Neutrophil (primary cell): ENCODE data around the gene MED12L.

Experiments
- H3K27ac ChIP-seq: fragments of 200-600 bp; sonication (generic); 2 replicates; pipeline ENCODE4 v1.5.1; 2016; ENCODE audit warnings: mild to moderate bottlenecking, moderate library complexity
- H3K27me3 ChIP-seq: fragments of 200-600 bp; sonication (generic); 2 replicates; pipeline ENCODE4 v1.6.0; 2016; ENCODE audit warnings: mild to moderate bottlenecking
- H3K36me3 ChIP-seq: fragments of 200-600 bp; sonication (generic); 2 replicates; pipeline ENCODE4 v1.5.1; 2017
- H3K4me1 ChIP-seq, 2 experiments: fragments of 200-600 bp in 1 of 2; sonication (generic) in 1 of 2; 1 replicate in 1 of 2; 2 replicates in 1 of 2; pipeline versions ENCODE4 v1.5.1 to v1.6.1; 2013 to 2016; ENCODE audit warnings: low read depth in 1 of 2, low read length in 1 of 2, mild to moderate bottlenecking in 1 of 2, moderate library complexity in 1 of 2; ENCODE audit not compliant: control insufficient read depth in 1 of 2, insufficient read depth in 1 of 2
- H3K4me3 ChIP-seq, 2 experiments: fragments of 200-600 bp in 1 of 2; sonication (generic) in 1 of 2; 1 replicate in 1 of 2; 2 replicates in 1 of 2; pipeline ENCODE4 v1.5.1; 2013 to 2016; ENCODE audit warnings: low read depth in 1 of 2, low read length in 1 of 2, mild to moderate bottlenecking in 1 of 2, moderate library complexity in 1 of 2
- H3K9me3 ChIP-seq: fragments of 200-600 bp; sonication (generic); 2 replicates; pipeline ENCODE4 v1.5.1; 2016
- TF ChIP-seq, protein P1 (sequence below): fragments of 200-600 bp; sonication (generic); IDR thresholded peaks from 2 replicates; pipeline ENCODE4 v1.5.1; 2016; ENCODE audit warnings: antibody characterized with exemption

MED12L gene

DNA sequence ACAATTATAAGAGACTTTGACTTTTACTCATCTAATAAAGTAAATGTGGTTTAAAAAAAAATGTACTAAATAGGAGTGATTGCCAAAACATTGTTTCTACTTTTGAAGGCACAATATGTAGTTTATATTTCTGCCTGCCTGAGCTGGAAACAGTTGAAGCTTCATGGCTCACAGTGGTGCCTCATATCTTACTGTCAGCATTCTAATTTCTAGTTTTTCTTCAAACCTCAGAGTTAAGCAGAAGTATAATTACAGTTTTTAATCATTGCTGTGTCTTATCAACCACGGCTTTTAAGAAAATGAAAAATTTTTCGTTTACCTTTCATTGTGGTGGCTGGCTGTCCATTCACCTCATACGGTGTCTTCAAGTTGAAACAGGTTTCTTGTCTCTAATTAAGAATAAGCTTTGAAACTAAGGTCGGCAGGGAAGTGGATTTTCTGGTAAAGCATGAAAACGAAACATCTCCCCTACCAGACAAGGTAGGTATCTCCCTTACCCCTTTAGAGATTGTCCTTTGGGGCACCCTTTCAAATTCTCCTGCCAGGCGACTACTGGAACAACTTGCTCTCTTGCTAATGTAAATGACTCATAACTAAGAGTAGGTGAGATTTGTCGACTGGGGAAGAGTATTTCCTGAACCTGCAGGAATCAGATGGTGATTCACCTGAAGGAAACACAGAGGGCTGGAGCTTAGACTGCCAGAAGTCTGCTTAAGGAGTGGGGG, 231.0 kb downstream of the MED12L start, which contains the start of gene GPR87:
GPR87 (minus strand) TSS at position 554 of the 725 bp plus-strand sequence. CDS start 16,720 bp downstream, outside the sequence.
- Histone ChIP-seq H3K36me3 (no peaks in the 10 kb centered on the region), H3K27me3 (no peaks in the 10 kb centered on the region), H3K27ac (peak within 1 kb of the TSS; percentile 89), H3K4me3 (no peak within 1 kb of the TSS), H3K4me1 (peaks cover 48 to 52% of the 10 kb centered on the region in 2 experiments), H3K9me3 (no peaks in the 10 kb centered on the region)
- TF ChIP-seq, protein P1, sequence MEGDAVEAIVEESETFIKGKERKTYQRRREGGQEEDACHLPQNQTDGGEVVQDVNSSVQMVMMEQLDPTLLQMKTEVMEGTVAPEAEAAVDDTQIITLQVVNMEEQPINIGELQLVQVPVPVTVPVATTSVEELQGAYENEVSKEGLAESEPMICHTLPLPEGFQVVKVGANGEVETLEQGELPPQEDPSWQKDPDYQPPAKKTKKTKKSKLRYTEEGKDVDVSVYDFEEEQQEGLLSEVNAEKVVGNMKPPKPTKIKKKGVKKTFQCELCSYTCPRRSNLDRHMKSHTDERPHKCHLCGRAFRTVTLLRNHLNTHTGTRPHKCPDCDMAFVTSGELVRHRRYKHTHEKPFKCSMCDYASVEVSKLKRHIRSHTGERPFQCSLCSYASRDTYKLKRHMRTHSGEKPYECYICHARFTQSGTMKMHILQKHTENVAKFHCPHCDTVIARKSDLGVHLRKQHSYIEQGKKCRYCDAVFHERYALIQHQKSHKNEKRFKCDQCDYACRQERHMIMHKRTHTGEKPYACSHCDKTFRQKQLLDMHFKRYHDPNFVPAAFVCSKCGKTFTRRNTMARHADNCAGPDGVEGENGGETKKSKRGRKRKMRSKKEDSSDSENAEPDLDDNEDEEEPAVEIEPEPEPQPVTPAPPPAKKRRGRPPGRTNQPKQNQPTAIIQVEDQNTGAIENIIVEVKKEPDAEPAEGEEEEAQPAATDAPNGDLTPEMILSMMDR, result no peak

DNA sequence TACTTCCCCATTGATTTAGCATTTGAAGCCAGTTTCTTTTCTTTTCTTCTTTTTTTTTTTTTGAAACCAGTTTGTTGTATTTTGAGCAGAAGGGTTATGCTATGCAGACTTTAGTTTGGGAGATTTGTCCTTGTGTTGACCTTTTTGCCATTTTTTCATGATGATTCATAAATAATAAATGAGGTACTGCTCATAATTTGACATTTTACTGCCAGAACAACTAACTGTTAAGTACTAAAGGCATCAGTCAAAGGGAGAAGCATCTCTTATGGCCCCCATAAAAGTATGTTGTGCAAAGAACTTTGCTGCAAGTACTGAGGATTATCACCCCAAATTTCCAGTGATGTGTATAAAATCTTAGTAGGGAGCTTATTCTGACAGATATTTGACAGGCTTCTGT, 232.8 kb downstream of the MED12L start:
- TF ChIP-seq, protein P1, result no peak
- H3K4me3 ChIP-seq, result peak overlapping the region; percentile 41 to 52
- no peaks in the 10 kb centered on the region for H3K36me3 ChIP-seq
- peak overlapping the region; percentile 89 for H3K27ac ChIP-seq
- H3K4me1 ChIP-seq, result peaks cover 63 to 71% of the 10 kb centered on the region in 2 experiments
- H3K9me3 ChIP-seq, result no peaks in the 10 kb centered on the region
- no peaks in the 10 kb centered on the region for H3K27me3 ChIP-seq

DNA sequence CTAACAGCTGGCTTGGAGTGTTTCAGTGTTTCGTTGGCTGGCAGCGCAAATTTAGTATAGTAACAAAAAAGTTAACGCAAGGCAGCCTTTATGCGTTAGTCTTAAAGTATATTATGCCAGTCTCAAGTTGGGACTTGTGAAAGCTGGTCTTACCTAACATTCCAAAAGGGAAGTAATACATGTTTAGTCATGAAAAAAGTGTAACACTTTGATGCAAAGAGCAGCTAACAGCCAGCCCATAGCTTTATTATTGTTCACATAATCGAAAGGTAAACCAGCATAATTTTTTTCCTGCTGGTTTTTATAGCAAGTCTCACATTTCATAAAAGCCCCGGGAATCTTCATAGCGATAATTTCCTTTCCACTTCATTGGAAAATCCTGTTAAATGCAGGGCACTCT, 233.5 kb downstream of the MED12L start:
- Histone ChIP-seq H3K4me3 (peak overlapping the region; percentile 41 to 52), H3K4me1 (peaks cover 65 to 75% of the 10 kb centered on the region in 2 experiments), H3K27me3 (no peaks in the 10 kb centered on the region), H3K36me3 (no peaks in the 10 kb centered on the region), H3K27ac (peak overlapping the region; percentile 89), H3K9me3 (no peaks in the 10 kb centered on the region)
- TF ChIP-seq, protein P1, result no peak

DNA sequence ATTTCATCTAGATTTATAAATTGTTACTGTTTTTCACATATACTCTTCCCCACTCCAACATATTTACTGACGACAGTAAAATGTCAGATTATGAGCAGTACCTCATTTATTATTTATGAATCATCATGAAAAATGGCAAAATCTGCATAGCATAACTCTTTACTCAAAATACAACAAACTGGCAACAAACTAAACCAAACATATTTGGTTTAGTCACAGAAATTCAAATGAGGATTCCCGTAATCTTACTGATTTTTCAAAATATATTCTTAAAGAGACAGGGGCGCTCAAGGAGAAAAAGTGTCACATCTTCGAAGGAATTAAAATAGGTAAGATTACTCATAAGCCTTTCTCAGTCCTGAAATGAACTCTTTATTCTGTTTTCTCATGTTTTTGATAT, 234.2 kb downstream of the MED12L start:
- Histone ChIP-seq H3K36me3 (no peaks in the 10 kb centered on the region), H3K4me3 (no peak overlapping the region), H3K27ac (peak overlapping the region; percentile 89), H3K4me1 (peaks cover 65 to 75% of the 10 kb centered on the region in 2 experiments), H3K9me3 (no peaks in the 10 kb centered on the region), H3K27me3 (no peaks in the 10 kb centered on the region)
- TF ChIP-seq, protein P1, result no peak

DNA sequence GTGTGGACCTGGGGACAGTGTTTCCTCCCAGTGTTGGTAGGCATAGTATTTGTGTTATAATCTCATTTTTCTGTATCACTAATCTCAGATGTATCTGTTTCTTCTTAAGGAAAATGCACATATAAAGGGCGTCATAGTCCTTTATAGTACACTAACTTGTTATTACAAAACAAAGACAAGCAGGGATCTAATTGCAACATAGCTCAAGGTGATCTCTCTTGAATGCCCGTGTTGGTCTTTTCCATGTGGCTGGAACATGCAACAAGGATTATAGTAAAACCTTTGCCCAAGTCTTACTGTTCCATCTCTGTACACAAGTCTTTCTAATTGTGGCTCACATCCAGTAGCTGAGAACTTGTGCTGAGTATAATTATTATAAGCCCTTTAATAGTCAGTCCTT, 234.7 kb downstream of the MED12L start:
- Histone ChIP-seq H3K9me3 (no peaks in the 10 kb centered on the region), H3K4me3 (no peak overlapping the region), H3K27me3 (no peaks in the 10 kb centered on the region), H3K36me3 (no peaks in the 10 kb centered on the region), H3K27ac (peak overlapping the region; percentile 89), H3K4me1 (peaks cover 69 to 76% of the 10 kb centered on the region in 2 experiments)
- TF ChIP-seq, protein P1, result no peak
